GM10266 (cell line): ENCODE data around the gene CMC1.

ENCODE experiments used
- DNase-seq: peaks from one replicate; pipeline ENCODE4 v3.0.0; 2012; ENCODE audit errors: extremely low spot score
- TF ChIP-seq, protein P1 (sequence below): IDR thresholded peaks from 2 replicates; pipeline ENCODE4 v1.5.1; 2012; ENCODE audit warnings: mild to moderate bottlenecking, low read depth; ENCODE audit not compliant: control insufficient read depth, insufficient read depth; ENCODE audit errors: missing control alignments

CMC1 gene

DNA sequence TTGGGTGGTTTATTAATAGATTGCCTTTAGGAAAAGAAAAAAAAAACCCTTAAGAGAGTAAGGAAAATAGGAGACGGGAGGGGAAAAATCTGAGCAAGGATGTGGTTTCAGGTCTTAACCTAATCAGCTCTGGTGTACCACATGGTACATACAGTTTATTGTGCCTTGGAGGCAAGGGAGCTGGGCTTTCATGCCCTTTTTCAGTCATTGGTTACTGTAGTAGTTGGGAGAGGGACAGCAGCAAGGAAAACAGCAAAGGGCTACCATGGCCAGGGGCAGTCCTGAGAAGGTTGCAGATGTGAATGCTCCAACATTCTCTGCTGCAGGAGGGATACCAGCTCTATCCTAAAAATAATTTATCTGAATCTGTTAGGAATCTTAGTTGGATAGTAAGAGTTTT, 5.9 kb downstream of the CMC1 start:
- TF ChIP-seq, protein P1, sequence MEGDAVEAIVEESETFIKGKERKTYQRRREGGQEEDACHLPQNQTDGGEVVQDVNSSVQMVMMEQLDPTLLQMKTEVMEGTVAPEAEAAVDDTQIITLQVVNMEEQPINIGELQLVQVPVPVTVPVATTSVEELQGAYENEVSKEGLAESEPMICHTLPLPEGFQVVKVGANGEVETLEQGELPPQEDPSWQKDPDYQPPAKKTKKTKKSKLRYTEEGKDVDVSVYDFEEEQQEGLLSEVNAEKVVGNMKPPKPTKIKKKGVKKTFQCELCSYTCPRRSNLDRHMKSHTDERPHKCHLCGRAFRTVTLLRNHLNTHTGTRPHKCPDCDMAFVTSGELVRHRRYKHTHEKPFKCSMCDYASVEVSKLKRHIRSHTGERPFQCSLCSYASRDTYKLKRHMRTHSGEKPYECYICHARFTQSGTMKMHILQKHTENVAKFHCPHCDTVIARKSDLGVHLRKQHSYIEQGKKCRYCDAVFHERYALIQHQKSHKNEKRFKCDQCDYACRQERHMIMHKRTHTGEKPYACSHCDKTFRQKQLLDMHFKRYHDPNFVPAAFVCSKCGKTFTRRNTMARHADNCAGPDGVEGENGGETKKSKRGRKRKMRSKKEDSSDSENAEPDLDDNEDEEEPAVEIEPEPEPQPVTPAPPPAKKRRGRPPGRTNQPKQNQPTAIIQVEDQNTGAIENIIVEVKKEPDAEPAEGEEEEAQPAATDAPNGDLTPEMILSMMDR: no peak
- DNase-seq: no peak

DNA sequence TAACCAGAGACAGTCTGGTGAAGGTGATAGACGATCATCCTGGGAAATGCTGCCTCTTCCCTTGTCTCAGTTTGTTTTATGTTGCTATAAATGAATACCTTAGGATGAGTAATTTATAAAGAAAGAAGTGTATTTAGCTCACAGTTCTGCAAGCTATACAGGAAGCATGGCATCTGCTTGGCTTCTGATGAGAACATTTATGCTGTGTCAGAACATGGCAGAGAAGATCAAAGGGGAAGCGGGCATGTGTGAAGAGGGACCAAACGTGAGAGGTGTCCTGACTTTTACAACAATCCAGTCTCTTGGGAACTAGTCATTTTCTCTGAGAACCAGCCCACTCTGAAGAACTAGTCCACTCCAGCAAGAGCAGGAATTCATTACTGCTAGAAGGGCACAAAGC, 9.6 kb downstream of the CMC1 start:
- no peak for DNase-seq
- TF ChIP-seq, protein P1: no peak

DNA sequence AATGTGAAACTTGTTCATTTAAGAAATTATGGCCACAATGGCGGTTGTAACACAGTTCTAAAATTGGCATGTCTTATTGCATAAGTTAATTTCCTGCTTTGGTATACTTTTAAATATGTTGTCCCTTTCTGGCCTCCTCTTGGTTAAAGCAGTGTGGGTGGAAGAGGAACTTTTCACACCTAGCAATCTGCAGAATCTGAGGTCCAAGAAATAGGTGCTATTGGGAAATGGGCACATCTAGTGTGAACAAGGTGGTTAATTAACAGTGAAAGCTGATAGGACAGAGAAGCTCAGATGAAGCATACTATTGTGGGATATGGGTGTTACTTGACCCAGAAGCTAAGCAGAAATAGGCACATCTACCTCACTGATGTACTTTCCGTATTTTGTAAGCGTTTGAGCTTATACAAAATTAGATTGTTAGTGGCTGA, 10.6 kb downstream of the CMC1 start:
- TF ChIP-seq, protein P1: no peak
- DNase-seq: no peak

DNA sequence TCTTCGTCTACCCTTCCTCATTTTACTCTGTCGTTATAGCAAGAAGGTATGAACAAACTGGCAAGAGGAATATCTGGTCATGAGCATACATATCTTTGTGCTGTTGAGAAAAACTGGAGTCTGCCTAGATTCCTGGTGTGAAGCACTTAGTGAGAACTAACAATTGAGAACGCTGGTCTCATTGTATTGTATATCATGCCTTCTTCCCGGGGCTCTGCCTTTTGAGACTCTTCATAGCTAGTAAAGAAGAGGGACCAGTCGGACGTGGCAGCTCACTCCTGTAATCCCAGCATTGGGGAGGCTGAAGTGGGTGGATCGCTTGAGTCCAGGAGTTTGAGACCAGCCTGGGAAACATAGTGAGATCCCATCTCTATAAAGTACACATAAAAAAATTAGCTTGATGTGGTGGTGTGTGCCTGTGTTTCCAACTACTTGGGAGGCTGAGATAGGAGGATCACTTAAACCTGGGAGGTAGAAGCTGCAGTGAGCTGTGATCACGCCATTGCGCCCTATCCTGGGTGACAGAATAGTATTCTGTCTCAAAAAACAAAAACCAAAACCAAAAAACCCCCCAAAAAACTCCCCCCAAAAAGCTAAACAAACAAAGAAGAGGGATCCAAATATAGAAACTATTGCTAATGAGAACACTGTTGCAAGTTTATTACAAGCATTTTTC, 11.8 kb downstream of the CMC1 start:
- no peak for DNase-seq
- TF ChIP-seq, protein P1: no peak

DNA sequence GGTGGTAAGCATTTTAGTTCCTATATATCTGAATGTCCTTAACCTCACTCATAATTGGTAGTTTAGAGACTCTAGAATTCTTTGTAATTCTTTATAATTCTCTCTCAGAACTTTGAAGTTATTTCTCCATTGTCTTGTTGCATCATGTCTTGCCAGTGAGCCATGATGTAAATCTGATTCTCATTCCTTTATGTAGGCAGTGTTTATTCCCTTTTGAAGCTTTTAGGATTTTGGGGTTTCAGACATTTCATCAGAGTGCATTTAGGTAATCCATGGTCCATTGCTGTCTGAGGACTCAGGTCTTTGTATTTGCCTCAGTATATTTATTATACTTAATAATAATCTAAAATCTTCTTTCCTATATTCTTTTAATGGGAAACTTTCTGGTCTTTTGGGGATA, 20.6 kb downstream of the CMC1 start:
- TF ChIP-seq, protein P1: no peak
- DNase-seq: no peak

DNA sequence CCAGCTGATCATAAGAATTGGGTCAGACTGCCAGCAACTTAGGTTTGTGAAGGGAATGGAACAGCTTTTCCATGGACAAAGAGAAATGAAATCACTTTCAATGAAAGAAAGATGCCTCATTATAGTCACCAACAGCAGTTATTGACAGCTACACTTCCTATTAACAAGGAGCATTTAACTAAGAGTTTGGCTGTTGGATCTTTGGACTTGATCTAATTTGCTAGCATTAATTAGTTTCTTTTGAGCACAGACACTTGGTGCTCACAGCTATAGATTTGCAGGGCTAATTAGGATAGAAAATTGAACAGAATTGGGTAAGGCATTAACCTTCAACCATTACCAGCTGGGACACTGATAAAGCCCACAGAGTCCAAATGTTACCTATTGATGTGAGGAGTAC, 24.2 kb downstream of the CMC1 start:
- TF ChIP-seq, protein P1: no peak
- no peak for DNase-seq

DNA sequence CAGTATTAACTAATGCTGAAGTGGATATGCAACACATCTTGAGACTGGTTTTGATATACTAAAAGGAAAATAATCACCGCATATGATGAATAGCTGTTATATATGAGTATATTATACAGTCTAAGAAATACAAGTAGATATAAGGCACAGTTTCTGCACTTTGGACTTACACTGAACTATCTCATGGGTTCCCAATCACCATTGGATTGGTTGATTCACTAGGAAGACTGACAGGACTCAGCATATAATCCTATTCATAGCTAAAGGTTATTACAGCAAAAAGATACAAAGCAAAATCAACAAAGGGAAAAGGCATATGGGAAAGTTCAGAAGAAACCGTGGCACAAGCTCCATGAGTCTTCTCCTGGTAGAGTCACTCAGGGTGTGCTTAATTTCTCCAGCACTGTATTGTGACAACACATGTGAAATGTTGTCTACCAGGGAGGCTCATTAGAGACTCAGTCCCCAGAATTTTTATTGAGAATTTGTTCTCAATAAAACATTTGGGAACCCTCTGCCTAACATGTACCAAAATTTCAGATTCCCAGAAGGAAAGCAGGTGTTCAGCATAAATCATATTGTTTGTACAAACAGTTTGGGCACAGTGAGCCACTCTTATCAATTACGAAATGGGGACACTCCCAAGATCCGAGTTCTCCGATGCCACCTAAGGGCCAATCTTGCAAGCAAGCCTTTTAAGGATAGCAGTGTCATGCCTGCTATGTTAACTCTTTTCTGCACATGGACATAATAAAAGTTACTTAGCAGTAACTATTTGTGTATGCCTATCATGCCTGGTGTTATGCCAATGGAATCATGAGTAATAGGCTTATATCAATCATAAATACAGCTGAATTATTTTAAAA, 26.8 kb downstream of the CMC1 start:
- TF ChIP-seq, protein P1: no peak
- DNase-seq: no peak
